ENCODE results near the gene PDGFRA.

PDGFRA gene

DNA sequence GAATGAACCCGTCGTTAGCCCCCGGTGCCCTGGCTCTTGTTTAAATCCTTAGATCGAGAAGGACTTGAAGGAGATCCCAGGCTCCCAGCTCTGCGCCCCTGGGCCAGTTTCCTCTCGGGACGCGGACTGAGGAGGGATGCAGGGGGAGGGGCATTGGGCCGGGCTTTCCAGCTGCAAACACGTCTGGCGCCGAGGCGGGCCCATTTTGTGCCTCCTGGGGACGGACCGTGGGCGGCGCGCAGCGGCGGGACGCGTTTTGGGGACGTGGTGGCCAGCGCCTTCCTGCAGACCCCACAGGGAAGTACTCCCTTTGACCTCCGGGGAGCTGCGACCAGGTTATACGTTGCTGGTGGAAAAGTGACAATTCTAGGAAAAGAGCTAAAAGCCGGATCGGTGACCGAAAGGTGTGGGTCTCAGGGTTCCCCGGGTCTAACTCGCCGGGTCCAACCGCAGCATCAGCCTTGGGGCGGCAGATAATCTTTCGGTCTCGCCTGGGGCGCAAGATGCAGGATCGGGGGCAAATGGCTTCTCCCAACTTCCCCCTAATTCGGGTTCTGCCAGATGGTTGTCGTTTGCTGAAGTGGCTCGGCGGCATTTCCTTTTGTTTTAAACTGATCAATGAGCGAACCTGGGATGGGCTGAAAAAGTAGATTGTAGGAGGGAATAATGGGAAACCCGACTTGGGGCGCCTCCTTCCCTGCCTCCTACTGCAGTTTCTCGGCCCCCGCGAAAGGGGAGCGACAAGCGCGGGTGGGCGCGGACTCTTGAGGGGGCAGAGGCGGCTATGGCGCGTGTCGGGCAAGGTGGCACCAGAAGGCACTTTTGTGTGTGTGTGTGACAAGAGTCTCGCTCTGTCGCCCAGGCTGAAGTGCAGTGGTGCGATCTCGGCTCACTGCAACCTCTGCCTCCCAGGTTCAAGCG lies 2.9 kb downstream of the PDGFRA start:
- no peak overlapping the region for H3K27ac ChIP-seq (ENCODE audit: low read length)
- H3K9me2 ChIP-seq (replicated peaks; ENCODE audit: insufficient read depth, low read length) = no peaks in the 10 kb centered on the region
- H3K4me3 ChIP-seq (ENCODE audit: low read length) = peak overlapping the region; percentile 14; the same call in 1 of the 2 replicates
- no peaks in the 10 kb centered on the region for H3K36me3 ChIP-seq (replicated peaks; ENCODE audit: insufficient read depth, low read length)
- H3F3A ChIP-seq (ENCODE audit: insufficient read depth, low read length) = no peaks in the 10 kb centered on the region
- no peak for DNase-seq
- no peak overlapping the region for H2AFZ ChIP-seq (ENCODE audit: low read length)
- no peaks in the 10 kb centered on the region for H3K9me3 ChIP-seq (replicated peaks; ENCODE audit: insufficient read depth, low read length)
- no peak for TF ChIP-seq EZH2phosphoT487 (IDR thresholded peaks at IDR 0.05; ENCODE audit: low read length)
- no peak for TF ChIP-seq CTCF (IDR thresholded peaks at IDR 0.05; ENCODE audit: low read length)
- no peak for TF ChIP-seq EZH2 (optimal IDR thresholded peaks at IDR 0.05; ENCODE audit: low read depth, low read length)
- H3K27me3 ChIP-seq (replicated peaks; ENCODE audit: insufficient read depth, low read length) = peaks cover 47% of the 10 kb centered on the region
- no peak overlapping the region for H3K9ac ChIP-seq (ENCODE audit: low read length)
- H4K20me1 ChIP-seq (ENCODE audit: insufficient read depth, low read length) = no peaks in the 10 kb centered on the region
- H3K79me2 ChIP-seq (ENCODE audit: low read length) = no peaks in the 10 kb centered on the region
- H3K4me2 ChIP-seq (ENCODE audit: low read depth, low read length) = peak overlapping the region; percentile 32; the same call in 1 of the 2 replicates
- H3K4me1 ChIP-seq (ENCODE audit: low read length) = 0 out of 2 replicates have a peak, but pooled peaks cover 3% of the 10 kb centered on the region

GRCh38 chr4:54233277-54233696 lies 4.2 kb downstream of the PDGFRA start:
- Histone ChIP-seq H3K27me3 (replicated peaks; ENCODE audit: insufficient read depth, low read length) (peaks cover 42% of the 10 kb centered on the region), H3K4me2 (ENCODE audit: low read depth, low read length) (peak overlapping the region; percentile 98), H3K9me3 (replicated peaks; ENCODE audit: insufficient read depth, low read length) (no peaks in the 10 kb centered on the region), H4K20me1 (ENCODE audit: insufficient read depth, low read length) (no peaks in the 10 kb centered on the region), H2AFZ (ENCODE audit: low read length) (peak overlapping the region; percentile 82), H3K79me2 (ENCODE audit: low read length) (no peaks in the 10 kb centered on the region), H3K4me1 (ENCODE audit: low read length) (0 out of 2 replicates have a peak, but pooled peaks cover 3% of the 10 kb centered on the region), H3K9ac (ENCODE audit: low read length) (no peak overlapping the region), H3K9me2 (replicated peaks; ENCODE audit: insufficient read depth, low read length) (no peaks in the 10 kb centered on the region), H3F3A (ENCODE audit: insufficient read depth, low read length) (no peaks in the 10 kb centered on the region), H3K27ac (ENCODE audit: low read length) (no peak overlapping the region), H3K4me3 (ENCODE audit: low read length) (peak overlapping the region; percentile 64), H3K36me3 (replicated peaks; ENCODE audit: insufficient read depth, low read length) (no peaks in the 10 kb centered on the region)
- TF ChIP-seq EZH2phosphoT487 (IDR thresholded peaks at IDR 0.05; ENCODE audit: low read length) (no peak), CTCF (IDR thresholded peaks at IDR 0.05; ENCODE audit: low read length) (peak; percentile 58)
- DNase-seq = peak; percentile 80

DNA sequence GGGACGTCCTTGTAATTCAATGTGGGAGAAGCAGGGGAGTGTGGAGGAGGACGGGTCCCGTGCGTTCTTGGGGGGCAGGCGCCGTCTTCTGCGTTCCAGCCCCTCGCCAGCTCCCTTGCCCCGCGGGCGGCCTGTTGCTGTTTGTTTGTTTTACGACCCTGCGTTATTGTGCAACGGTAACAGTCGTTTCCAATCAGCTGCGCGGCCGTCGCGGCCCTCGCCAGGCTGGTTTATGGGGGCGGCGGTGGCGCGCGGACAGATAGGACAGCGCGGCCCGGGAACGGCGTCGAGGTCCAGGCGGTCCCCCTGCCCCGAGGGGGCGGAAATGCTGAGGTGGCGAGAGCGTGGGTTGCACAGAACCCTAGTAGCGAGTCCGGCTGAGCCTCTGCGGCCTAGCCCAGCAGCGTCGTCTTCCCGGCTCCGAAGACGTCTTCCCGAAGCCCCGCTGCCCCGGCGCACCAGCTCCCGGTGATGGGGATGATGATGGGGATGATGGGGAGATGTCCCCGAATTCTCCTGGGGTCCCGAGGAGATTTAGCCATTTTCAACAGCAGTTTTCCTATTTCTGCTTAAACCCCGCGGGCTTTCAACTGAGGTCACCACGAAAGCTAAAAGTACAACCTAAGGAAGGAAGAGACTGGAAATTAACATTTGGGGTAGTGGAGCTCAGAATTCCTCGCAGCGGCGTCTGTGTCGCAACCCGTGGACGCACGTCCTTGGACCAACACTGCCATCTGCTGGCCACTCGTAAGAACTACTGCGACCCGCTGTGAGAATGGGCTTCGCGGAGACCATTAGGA lies 4.8 kb downstream of the PDGFRA start:
- H3K27ac ChIP-seq (ENCODE audit: low read length) = no peak overlapping the region
- peak overlapping the region; percentile 64 for H3K4me3 ChIP-seq (ENCODE audit: low read length)
- no peaks in the 10 kb centered on the region for H3K79me2 ChIP-seq (ENCODE audit: low read length)

More for the DNA sequence above, 4.8 kb downstream of the PDGFRA start:
- no peaks in the 10 kb centered on the region for H3K4me1 ChIP-seq (ENCODE audit: low read length)
- no peaks in the 10 kb centered on the region for H3F3A ChIP-seq (ENCODE audit: insufficient read depth, low read length)
- no peaks in the 10 kb centered on the region for H4K20me1 ChIP-seq (ENCODE audit: insufficient read depth, low read length)
- H3K36me3 ChIP-seq (replicated peaks; ENCODE audit: insufficient read depth, low read length) = no peaks in the 10 kb centered on the region
- H3K27me3 ChIP-seq (replicated peaks; ENCODE audit: insufficient read depth, low read length) = peaks cover 35% of the 10 kb centered on the region
- no peak overlapping the region for H3K9ac ChIP-seq (ENCODE audit: low read length)
- DNase-seq = peak; percentile 78
- H2AFZ ChIP-seq (ENCODE audit: low read length) = peak overlapping the region; percentile 82
- no peaks in the 10 kb centered on the region for H3K9me2 ChIP-seq (replicated peaks; ENCODE audit: insufficient read depth, low read length)
- H3K9me3 ChIP-seq (replicated peaks; ENCODE audit: insufficient read depth, low read length) = no peaks in the 10 kb centered on the region
- H3K4me2 ChIP-seq (ENCODE audit: low read depth, low read length) = peak overlapping the region; percentile 98
- peak; percentile 74 for TF ChIP-seq CTCF (IDR thresholded peaks at IDR 0.05; ENCODE audit: low read length)
- TF ChIP-seq EZH2phosphoT487 (IDR thresholded peaks at IDR 0.05; ENCODE audit: low read length) = no peak
- TF ChIP-seq EZH2 (optimal IDR thresholded peaks at IDR 0.05; ENCODE audit: low read depth, low read length) = no peak

Data from MM.1S (cell line).